Spinal cord (tissue), 10 donors: ENCODE results near the gene CAMTA2. TPM values are rescaled to one million over a fixed set of nuclear protein-coding genes. Genes with fewer than 3 reads are reported as not detected.

Experiments used
- DNase-seq, 6 donors: peaks; one replicate each; pipeline versions ENCODE4 v3.0.0 to v3.0.0-alpha.2; 2013 to 2015; ENCODE audit warnings: low spot score in 6 of 6, low read depth in 4 of 6
- H3K27ac ChIP-seq: one replicate; pipeline ENCODE4 v1.5.1; 2013; ENCODE audit warnings: low read depth, low read length, control low read depth
- H3K27me3 ChIP-seq: one replicate; pipeline ENCODE4 v1.6.1; 2013; ENCODE audit warnings: low read length; ENCODE audit not compliant: control insufficient read depth, insufficient read depth
- H3K36me3 ChIP-seq: one replicate; pipeline ENCODE4 v1.6.1; 2013; ENCODE audit warnings: low read length; ENCODE audit not compliant: control insufficient read depth, insufficient read depth
- H3K4me1 ChIP-seq: one replicate; pipeline ENCODE4 v1.6.1; 2013; ENCODE audit warnings: low read length; ENCODE audit not compliant: control insufficient read depth, insufficient read depth
- H3K4me3 ChIP-seq: one replicate; pipeline ENCODE4 v1.5.1; 2013; ENCODE audit warnings: low read depth, low read length, control low read depth
- H3K9me3 ChIP-seq: one replicate; pipeline ENCODE4 v1.6.1; 2013; ENCODE audit warnings: low read length; ENCODE audit not compliant: control insufficient read depth, insufficient read depth
- WGBS: methylation state at CpG from one replicate; pipeline ENCODE4 v1.1.5; 2013; ENCODE audit warnings: missing lambda C conversion rate; ENCODE audit not compliant: insufficient coverage; 5-methylcytosine and 5-hydroxymethylcytosine counted together
- polyA plus RNA-seq, 2 donors: library from polyadenylated mRNA; unstranded; fragments of 120-200 nt; gene quantifications; one replicate each; pipeline ENCODE4 v1.2.1, GENCODE V29; 2013; ENCODE audit not compliant: insufficient read length in 2 of 2
- total RNA-seq, 2 donors: library from RNA; depleted of rRNA in 1 of 2; stranded (reverse); fragments of 120-200 nt in 1 of 2; fragments of >200 nt in 1 of 2; gene quantifications; one replicate each; pipeline versions ENCODE4 v1.2.3 to v1.2.4, GENCODE V29; 2013 to 2014
- donor health status: healthy.

CAMTA2 gene
- total and polyA plus RNA-seq, 4 donors = 12.6 to 96.1 (median 52.3) TPM

- Histone ChIP-seq H3K27me3 (no peaks in the 10 kb centered on the region), H3K9me3 (no peaks in the 10 kb centered on the region), H3K36me3 (peaks cover 38% of the 10 kb centered on the region), H3K27ac (no peak overlapping the region), H3K4me1 (no peaks in the 10 kb centered on the region), H3K4me3 (no peak overlapping the region)
- WGBS = 87% methylated on average over 14 of the region's 18 CpGs
- DNase-seq = no peak
Measured at GRCh38 chr17:4959261-4959965, 28.1 kb downstream of the CAMTA2 start.

DNA sequence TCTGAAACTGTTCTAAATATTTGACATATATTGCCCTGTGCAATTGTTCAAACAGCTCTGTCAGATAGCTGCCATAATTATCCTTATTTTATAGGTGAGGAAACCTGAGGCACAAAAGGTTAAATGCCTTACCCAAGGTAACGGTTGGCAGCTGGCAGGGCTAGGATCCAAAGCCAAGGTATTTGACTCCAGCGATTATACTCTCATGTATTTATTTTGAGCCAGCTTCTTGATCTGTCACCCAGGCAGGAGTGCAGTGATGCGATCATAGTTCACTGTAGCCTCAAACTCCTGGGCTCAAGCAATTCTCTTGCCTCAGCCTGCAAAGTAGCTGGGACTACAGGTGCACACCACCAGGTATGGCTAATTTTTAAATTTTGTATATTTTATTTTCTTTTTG lies 29.4 kb downstream of the CAMTA2 start:
- no peak for DNase-seq
- Histone ChIP-seq H3K27ac (no peak overlapping the region), H3K36me3 (peaks cover 37% of the 10 kb centered on the region), H3K27me3 (no peaks in the 10 kb centered on the region), H3K9me3 (no peaks in the 10 kb centered on the region), H3K4me1 (no peaks in the 10 kb centered on the region), H3K4me3 (no peak overlapping the region)
- WGBS = 100% methylated on average over 3 of the region's 3 CpGs

- DNase-seq = no peak
- Histone ChIP-seq H3K4me1 (no peaks in the 10 kb centered on the region), H3K4me3 (no peak overlapping the region), H3K27me3 (no peaks in the 10 kb centered on the region), H3K36me3 (peaks cover 37% of the 10 kb centered on the region), H3K27ac (no peak overlapping the region), H3K9me3 (no peaks in the 10 kb centered on the region)
- 94% methylated on average over 6 of the region's 10 CpGs for WGBS
Measured at GRCh38 chr17:4956493-4957061, 30.9 kb downstream of the CAMTA2 start.

GRCh38 chr17:4955091-4955490 lies 32.4 kb downstream of the CAMTA2 start:
- WGBS = 96% methylated on average over 8 of the region's 8 CpGs
- H3K27ac ChIP-seq = no peak overlapping the region
- peaks cover 12% of the 10 kb centered on the region for H3K4me1 ChIP-seq
- H3K4me3 ChIP-seq = no peak overlapping the region
- H3K9me3 ChIP-seq = no peaks in the 10 kb centered on the region
- H3K27me3 ChIP-seq = peaks cover 9% of the 10 kb centered on the region
- H3K36me3 ChIP-seq = peaks cover 28% of the 10 kb centered on the region
- no peak for DNase-seq

DNA sequence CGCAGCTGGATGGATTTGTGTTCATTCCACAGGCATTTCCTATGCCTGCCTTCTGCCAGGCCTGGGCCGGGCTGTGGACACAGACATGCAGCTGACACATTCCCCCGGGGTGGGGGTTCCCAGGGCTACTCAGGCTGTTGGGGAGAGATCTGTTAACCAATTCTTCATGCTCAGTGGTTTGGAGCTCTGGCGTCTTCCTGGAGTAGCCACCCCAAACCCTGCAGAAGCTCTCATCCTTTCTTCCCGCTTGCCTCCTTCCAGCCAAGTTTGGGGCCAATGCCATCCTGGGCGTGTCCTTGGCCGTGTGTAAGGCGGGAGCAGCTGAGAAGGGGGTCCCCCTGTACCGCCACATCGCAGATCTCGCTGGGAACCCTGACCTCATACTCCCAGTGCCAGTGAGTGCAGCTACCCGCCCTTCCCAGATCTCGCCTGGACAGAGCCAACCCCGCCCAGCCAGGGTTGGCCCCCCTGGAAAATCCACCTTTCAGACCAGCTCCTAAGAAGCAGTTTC lies 34.0 kb downstream of the CAMTA2 start:
- H3K4me3 ChIP-seq = no peak overlapping the region
- H3K36me3 ChIP-seq = peaks cover 17% of the 10 kb centered on the region
- H3K4me1 ChIP-seq = peaks cover 14% of the 10 kb centered on the region
- WGBS = 94% methylated on average over 12 of the region's 14 CpGs
- no peak overlapping the region for H3K27ac ChIP-seq
- peaks cover 10% of the 10 kb centered on the region for H3K27me3 ChIP-seq
- no peaks in the 10 kb centered on the region for H3K9me3 ChIP-seq
- DNase-seq = no peak

DNA sequence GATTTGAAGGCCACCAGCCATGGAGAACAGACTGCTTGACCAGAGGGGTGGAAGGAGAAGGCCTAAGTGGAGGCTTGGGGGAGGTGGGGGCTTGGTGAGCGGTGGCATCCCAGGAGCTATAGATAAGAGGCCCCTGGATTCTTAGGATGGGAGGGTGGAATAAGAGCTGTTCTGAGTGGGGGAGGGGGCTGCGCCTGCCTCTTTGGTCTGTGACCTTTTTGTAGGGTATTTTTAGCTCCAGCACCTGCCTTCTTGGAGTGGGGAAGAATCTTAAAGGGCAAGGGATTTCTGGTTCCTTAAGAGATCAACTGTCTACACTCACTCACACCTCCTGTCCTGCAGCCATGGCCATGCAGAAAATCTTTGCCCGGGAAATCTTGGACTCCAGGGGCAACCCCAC lies 36.0 kb downstream of the CAMTA2 start:
- Histone ChIP-seq H3K9me3 (no peaks in the 10 kb centered on the region), H3K4me3 (no peak overlapping the region), H3K4me1 (peaks cover 20% of the 10 kb centered on the region), H3K27me3 (peaks cover 10% of the 10 kb centered on the region), H3K36me3 (peaks cover 3% of the 10 kb centered on the region), H3K27ac (no peak overlapping the region)
- WGBS = 68% methylated on average over 2 of the region's 3 CpGs
- DNase-seq = no peak

DNA sequence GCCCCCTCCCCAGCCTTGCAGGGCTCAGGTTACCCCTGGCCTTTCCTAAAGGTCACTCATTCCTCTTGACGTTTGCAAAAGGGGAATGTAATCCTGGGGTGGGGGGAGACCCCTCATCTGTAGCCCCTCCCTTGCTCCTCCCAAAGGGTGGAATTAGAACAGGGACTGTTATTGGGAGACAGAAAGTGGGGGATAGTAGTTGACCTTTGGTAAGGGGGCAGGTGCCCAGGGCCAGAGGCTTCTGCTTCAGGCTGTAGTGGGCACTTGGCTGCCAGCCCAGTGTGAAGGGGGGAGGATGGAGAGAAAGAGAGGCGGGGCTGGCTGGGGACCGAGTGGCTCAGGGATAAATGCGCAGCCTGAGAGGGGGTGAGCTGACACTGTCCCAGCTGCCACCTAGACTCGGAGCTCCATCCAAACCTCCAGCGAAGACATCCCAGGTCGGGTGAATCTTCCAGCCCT lies 36.7 kb downstream of the CAMTA2 start, which contains the start of gene ENO3:
TSS of gene ENO3 (plus strand) at position 374 of the 459 bp plus-strand sequence. CDS start 711 bp downstream, outside the sequence.
- no peak for DNase-seq

DNA sequence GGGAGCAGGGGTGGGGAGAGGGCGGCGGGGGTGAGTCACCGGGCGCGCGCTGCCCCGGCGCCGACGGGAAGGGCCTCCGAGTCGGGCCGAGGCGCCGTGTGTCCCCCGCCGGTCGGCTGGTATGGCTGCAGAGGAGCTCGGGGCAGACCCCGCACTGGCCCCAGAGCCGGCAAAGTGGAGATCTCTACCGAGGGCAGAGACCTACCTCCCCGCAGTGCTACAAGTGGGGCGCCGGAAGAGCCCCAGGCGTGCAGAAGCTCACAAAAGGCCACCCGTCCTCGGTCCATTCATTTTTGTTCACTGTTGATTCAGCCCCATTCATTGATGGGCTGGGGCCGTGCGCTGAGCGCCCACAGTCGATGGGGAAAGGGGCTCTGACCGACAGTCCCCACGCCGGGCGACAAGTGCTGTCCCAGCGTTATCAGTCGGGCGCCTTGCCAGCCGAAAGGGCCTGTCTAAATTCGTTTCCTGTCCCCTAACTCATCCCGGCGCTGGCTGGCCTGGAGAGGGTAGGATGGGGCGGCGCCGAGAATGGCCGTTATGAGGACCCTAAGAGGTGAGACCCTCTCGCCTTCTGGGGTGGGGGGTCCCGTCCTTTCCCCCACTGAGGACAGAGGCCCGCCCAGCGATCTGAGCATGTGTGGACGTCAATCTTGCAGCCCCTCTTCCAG lies 37.3 kb downstream of the CAMTA2 start:
- H3K27ac ChIP-seq = peak overlapping the region; percentile 69
- peaks cover 10% of the 10 kb centered on the region for H3K27me3 ChIP-seq
- peak overlapping the region; percentile 38 for H3K4me3 ChIP-seq
- H3K4me1 ChIP-seq = peaks cover 26% of the 10 kb centered on the region
- peak in 1 of 6 donors; percentile 44 for DNase-seq
- 5% methylated on average over 47 of the region's 52 CpGs for WGBS
- H3K9me3 ChIP-seq = no peaks in the 10 kb centered on the region
- peaks cover 7% of the 10 kb centered on the region for H3K36me3 ChIP-seq

More for the DNA sequence above, 36.7 kb downstream of the CAMTA2 start, which contains the start of gene ENO3:
- peaks cover 1% of the 10 kb centered on the region for H3K36me3 ChIP-seq
- WGBS = 48% methylated on average over 4 of the region's 7 CpGs
- peaks cover 10% of the 10 kb centered on the region for H3K27me3 ChIP-seq
- H3K4me3 ChIP-seq = peak within 1 kb of the TSS; percentile 38
- H3K9me3 ChIP-seq = no peaks in the 10 kb centered on the region
- H3K4me1 ChIP-seq = peaks cover 21% of the 10 kb centered on the region
- H3K27ac ChIP-seq = peak within 1 kb of the TSS; percentile 69

DNA sequence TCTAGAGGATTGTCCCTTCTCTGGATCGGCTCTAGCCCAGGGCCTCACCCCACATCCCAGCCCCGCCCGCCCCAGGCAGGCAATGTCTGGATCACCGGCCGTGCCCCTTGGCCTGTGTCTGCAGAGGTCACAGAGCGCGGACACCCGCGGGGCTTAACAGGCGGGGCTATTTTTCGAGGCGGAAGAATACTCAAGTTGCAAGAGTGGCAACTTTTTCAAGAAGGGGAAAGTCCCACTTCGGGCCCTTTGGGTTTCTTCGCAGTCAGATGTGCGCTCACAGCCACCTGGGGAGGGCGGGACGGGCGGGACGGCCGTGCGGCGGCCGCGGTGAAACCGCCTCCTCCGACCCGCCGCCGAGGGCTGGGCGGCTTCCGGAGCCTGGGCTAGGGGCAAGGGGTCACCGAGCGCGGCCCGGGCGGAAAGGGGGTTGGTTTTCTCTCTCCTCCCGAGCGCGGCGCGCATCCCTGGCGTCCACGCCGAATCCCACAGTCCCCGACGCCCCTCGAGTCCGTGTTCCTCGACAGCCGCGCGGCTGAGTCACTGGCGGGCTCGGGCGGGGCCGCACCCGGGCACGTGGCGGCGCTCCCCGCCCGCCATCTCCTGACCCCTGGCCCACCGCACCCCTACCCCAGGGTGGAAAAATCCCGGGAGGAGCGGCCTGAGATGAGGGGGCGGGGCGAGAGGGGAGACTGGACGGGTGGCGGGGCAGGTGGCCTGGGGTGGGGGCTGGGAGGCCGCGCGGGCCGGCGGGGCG lies 38.0 kb downstream of the CAMTA2 start:
- H3K4me1 ChIP-seq = peaks cover 29% of the 10 kb centered on the region
- WGBS = under 1% methylated on average over 64 of the region's 75 CpGs
- H3K27me3 ChIP-seq = peaks cover 10% of the 10 kb centered on the region
- H3K36me3 ChIP-seq = peaks cover 13% of the 10 kb centered on the region
- peak overlapping the region; percentile 92 for H3K4me3 ChIP-seq
- DNase-seq = peak in 1 of 6 donors; percentile 72
- peak overlapping the region; percentile 96 for H3K27ac ChIP-seq
- no peaks in the 10 kb centered on the region for H3K9me3 ChIP-seq
